B cell (primary cell): ENCODE measurements around the gene SLC7A9. TPM values are rescaled to one million over a fixed set of nuclear protein-coding genes. Genes with fewer than 3 reads are reported as not detected.
"Not testable (repeated sequence)": the region's sequence is repeated elsewhere in the genome, so short reads cannot be mapped to it uniquely, and the experiment has no call there.

Source experiments
- ATAC-seq: fragments of 200-7000 bp; cut with Tn5 transposase; one replicate; pipeline ENCODE4 v1.10.0; 2021; ENCODE audit warnings: low read depth, mild to moderate bottlenecking, moderate number of reproducible peaks, moderate library complexity
- CTCF ChIA-PET: fragments of 350-600 bp; sonication (Branson Sonifier 250); formaldehyde crosslinking; loops from one replicate; lab custom pipeline; 2021; ENCODE audit warnings: antibody characterized with exemption, inconsistent platforms; lab: Charles Lee
- POLR2A ChIA-PET: fragments of 350-600 bp; sonication (Branson Sonifier 250); formaldehyde crosslinking; loops from one replicate; lab custom pipeline; 2021; ENCODE audit warnings: antibody characterized with exemption; lab: Charles Lee
- DNase-seq: peaks from one replicate; pipeline ENCODE4 v3.0.0; 2013
- H2AFZ ChIP-seq: 2 replicates; pipeline ENCODE4 v1.6.1; 2012; ENCODE audit warnings: mild to moderate bottlenecking, low read depth, low read length; ENCODE audit not compliant: insufficient read depth, poor library complexity, severe bottlenecking
- H3K27ac ChIP-seq, 2 donors: 1 replicate in 1 of 2; 2 replicates in 1 of 2; pipeline ENCODE4 v1.5.1; 2012 to 2013; ENCODE audit warnings: low read length in 2 of 2, mild to moderate bottlenecking in 2 of 2, moderate library complexity in 1 of 2
- H3K27me3 ChIP-seq, 4 experiments: fragments of 200-600 bp in 1 of 4; sonication (generic) in 1 of 4; replicated peaks in 1 of 4; 1 replicate in 2 of 4; 2 replicates in 2 of 4; pipeline versions ENCODE4 v1.6.1 to v1.7.0; 2013 to 2016; ENCODE audit warnings: low read length in 3 of 4, mild to moderate bottlenecking in 2 of 4, mixed read lengths in 1 of 4, moderate library complexity in 1 of 4; ENCODE audit not compliant: insufficient read depth in 4 of 4, control insufficient read depth in 3 of 4; ENCODE audit errors: control extremely low read depth in 1 of 4
- H3K36me3 ChIP-seq, 2 experiments: replicated peaks in 1 of 2; 1 replicate in 1 of 2; 2 replicates in 1 of 2; pipeline versions ENCODE4 v1.6.1 to v1.7.1; 2013; ENCODE audit warnings: low read length in 1 of 2; ENCODE audit not compliant: insufficient read depth in 2 of 2, control insufficient read depth in 1 of 2; ENCODE audit errors: control extremely low read depth in 1 of 2, extremely low read depth in 1 of 2
- H3K4me1 ChIP-seq, 2 donors: fragments of 200-600 bp in 1 of 2; sonication (generic) in 1 of 2; 1 replicate in 1 of 2; 2 replicates in 1 of 2; pipeline versions ENCODE4 v1.5.1 to v1.6.1; 2013 to 2017; ENCODE audit warnings: low read length in 2 of 2; ENCODE audit not compliant: control insufficient read depth in 2 of 2, insufficient read depth in 2 of 2
- H3K4me2 ChIP-seq: replicated peaks from 2 replicates; pipeline ENCODE3; 2012; ENCODE audit warnings: mild to moderate bottlenecking, low read depth, low read length; ENCODE audit not compliant: poor library complexity, severe bottlenecking
- H3K4me3 ChIP-seq, 5 experiments: fragments of 200-600 bp in 1 of 5; sonication (generic) in 1 of 5; 1 replicate in 3 of 5; 2 replicates in 2 of 5; pipeline versions ENCODE4 v1.5.1 to v1.7.0; 2011 to 2016; ENCODE audit warnings: low read length in 4 of 5, mild to moderate bottlenecking in 4 of 5, low read depth in 2 of 5, control low read depth in 1 of 5, moderate library complexity in 1 of 5; ENCODE audit not compliant: insufficient read depth in 1 of 5; ENCODE audit errors: control extremely low read depth in 1 of 5, extremely low read depth in 1 of 5
- H3K79me2 ChIP-seq: fragments of 200-600 bp; sonication (generic); one replicate; pipeline ENCODE4 v1.6.0; 2016; ENCODE audit warnings: low read length; ENCODE audit not compliant: control insufficient read depth, insufficient read depth
- H3K9ac ChIP-seq: fragments of 200-600 bp; sonication (generic); 2 replicates; pipeline ENCODE4 v1.6.1; 2017; ENCODE audit warnings: mild to moderate bottlenecking, low read length, moderate library complexity
- H3K9me3 ChIP-seq, 3 donors: one replicate each; pipeline versions ENCODE4 v1.6.1 to v1.7.1; 2013; ENCODE audit warnings: low read length in 2 of 3; ENCODE audit not compliant: control insufficient read depth in 2 of 3, insufficient read depth in 1 of 3; ENCODE audit errors: control extremely low read depth in 1 of 3
- H4K20me1 ChIP-seq: 2 replicates; pipeline ENCODE4 v1.6.0; 2012; ENCODE audit warnings: mild to moderate bottlenecking, low read length; ENCODE audit not compliant: insufficient read depth, control insufficient read depth, poor library complexity, severe bottlenecking
- H3K27ac Mint-ChIP-seq: one replicate; pipeline ENCODE4 v1.8.0; 2021; ENCODE audit warnings: mixed read lengths
- H3K27me3 Mint-ChIP-seq: one replicate; pipeline ENCODE4 v1.8.0; 2021; ENCODE audit warnings: mixed read lengths
- H3K4me1 Mint-ChIP-seq: one replicate; pipeline ENCODE4 v1.8.0; 2021; ENCODE audit warnings: mixed read lengths
- H3K4me3 Mint-ChIP-seq: one replicate; pipeline ENCODE4 v1.8.0; 2021; ENCODE audit warnings: mixed read lengths
- H3K9me3 Mint-ChIP-seq: one replicate; pipeline ENCODE4 v1.8.0; 2022; ENCODE audit warnings: mixed read lengths; ENCODE audit not compliant: insufficient read depth
- CTCF ChIP-seq: fragments of 200-600 bp; IDR thresholded peaks from one replicate; pipeline ENCODE4 v1.8.0; 2022; ENCODE audit warnings: antibody characterized with exemption, mild to moderate bottlenecking
- EZH2 ChIP-seq: IDR thresholded peaks from 2 replicates; pipeline ENCODE4 v1.6.1; 2012; ENCODE audit warnings: borderline replicate concordance, low read depth, mild to moderate bottlenecking, moderate library complexity, low read length; ENCODE audit not compliant: insufficient read depth, poor library complexity, severe bottlenecking
- WGBS: methylation state at CpG from one replicate; pipeline ENCODE4 v1.1.5; 2013; ENCODE audit warnings: missing lambda C conversion rate; ENCODE audit not compliant: insufficient coverage; 5-methylcytosine and 5-hydroxymethylcytosine counted together
- intact Hi-C: fragments of 100-400 bp; cut with micrococcal nuclease; formaldehyde crosslinking; loops from one replicate; pipeline ENCODE4 v1.10.0; 2022
- polyA plus RNA-seq: library from polyadenylated mRNA; depleted of rRNA; stranded (reverse); fragments of >200 nt; gene quantifications from 2 replicates; pipeline ENCODE4 v1.2.3, GENCODE V29; 2012
- total RNA-seq, 2 donors: library from RNA; stranded (reverse); fragments of 120-200 nt in 1 of 2; gene quantifications; 1 replicate in 1 of 2; 2 replicates in 1 of 2; pipeline versions ENCODE4 v1.2.3 to v1.2.4, GENCODE V29; 2013 to 2022

SLC7A9 gene
- total and polyA plus RNA-seq, 2 donors (not counting 1 experiment from before 2014, with no cell fraction given), result 0.19 to 0.62 TPM

GRCh38 chr19:32832094-32832493 is 37.5 kb downstream of the SLC7A9 start:
- DNase-seq, H4K20me1 ChIP-seq, H3K27ac ChIP-seq, H3K4me3 ChIP-seq, H3K4me3 Mint-ChIP-seq, POLR2A ChIA-PET, H3K4me1 ChIP-seq, CTCF ChIA-PET, intact Hi-C loops, ATAC-seq, H2AFZ ChIP-seq, H3K9me3 ChIP-seq, H3K4me1 Mint-ChIP-seq, H3K27me3 ChIP-seq, H3K36me3 ChIP-seq, H3K79me2 ChIP-seq, H3K9ac ChIP-seq, H3K4me2 ChIP-seq, H3K9me3 Mint-ChIP-seq, H3K27me3 Mint-ChIP-seq, H3K27ac Mint-ChIP-seq: not testable (repeated sequence)
- 92% methylated on average over 9 of the region's 12 CpGs for WGBS

- Histone ChIP-seq H3K36me3 (no peaks in the 10 kb centered on the region), H3K4me2 (no peak overlapping the region), H2AFZ (no peak overlapping the region), H3K4me1 (no peaks in the 10 kb centered on the region), H3K9me3 (no peaks in the 10 kb centered on the region), H3K9ac (no peak overlapping the region), H3K27me3 (no peaks in the 10 kb centered on the region), H3K4me3 (no peak overlapping the region), H3K79me2 (no peaks in the 10 kb centered on the region), H3K27ac (no peak overlapping the region), H4K20me1 (no peaks in the 10 kb centered on the region)
- ATAC-seq (no peak), DNase-seq (no peak)
- intact Hi-C loops, result no loop called here
- H3K4me1 Mint-ChIP-seq, result no peaks in the 10 kb centered on the region
- no peaks in the 10 kb centered on the region for H3K27me3 Mint-ChIP-seq
- TF ChIP-seq EZH2 (no peak), CTCF (no peak)
- H3K9me3 Mint-ChIP-seq, result no peaks in the 10 kb centered on the region
- H3K27ac Mint-ChIP-seq, result no peak overlapping the region
- H3K4me3 Mint-ChIP-seq, result no peak overlapping the region
- WGBS, result 98% methylated on average over 5 of the region's 5 CpGs
- ChIA-PET CTCF (no interaction called here), POLR2A (no interaction called here)
These were observed 38.0 kb downstream of the SLC7A9 start for GRCh38 chr19:32831611-32832010.
